ENCODE measurements around the gene AMN1. TPM values are rescaled to one million over a fixed set of nuclear protein-coding genes. Genes with fewer than 3 reads are reported as not detected.

Gene AMN1
- total and polyA plus RNA-seq, 2 of the 13 experiments (the other 11 are each of a cell fraction or from before 2014, with no cell fraction given): 7.5 to 26.5 TPM

DNA sequence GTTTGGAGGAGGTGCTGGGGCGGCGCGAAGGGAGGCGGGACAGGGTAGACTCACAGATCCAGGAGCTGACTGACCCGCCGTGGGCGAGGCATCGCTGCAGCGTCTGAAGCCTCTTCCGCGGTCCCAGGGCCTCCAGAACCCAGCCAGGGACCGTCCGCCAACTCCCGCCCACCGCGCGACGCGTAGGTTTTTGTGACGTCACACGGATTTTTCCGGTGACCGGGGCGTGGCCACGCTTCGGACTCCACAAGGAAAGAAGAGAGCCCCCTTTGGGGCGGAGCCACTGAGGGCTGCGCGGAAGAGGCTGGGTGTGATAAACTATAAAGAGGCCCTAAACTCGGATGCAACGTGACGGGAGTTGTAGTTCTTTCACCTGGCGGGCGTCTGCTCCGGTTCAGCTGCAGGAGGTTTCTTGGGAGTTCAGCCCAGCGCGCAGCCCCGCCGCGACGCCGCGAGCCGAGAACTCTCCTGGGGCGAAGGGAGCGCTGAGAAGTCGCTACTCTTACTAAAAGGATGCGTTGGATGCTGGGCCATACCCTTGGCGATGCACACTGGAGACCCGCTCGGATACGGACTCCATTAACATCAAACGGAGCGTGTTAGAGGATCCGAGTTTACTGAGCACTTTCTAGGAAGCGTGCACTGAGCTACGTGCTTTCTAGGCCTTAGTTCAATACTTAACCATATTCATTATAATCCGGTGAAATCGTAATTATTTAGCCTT lies at the start of gene AMN1 (continued):
- TF ChIP-seq, protein P1, sequence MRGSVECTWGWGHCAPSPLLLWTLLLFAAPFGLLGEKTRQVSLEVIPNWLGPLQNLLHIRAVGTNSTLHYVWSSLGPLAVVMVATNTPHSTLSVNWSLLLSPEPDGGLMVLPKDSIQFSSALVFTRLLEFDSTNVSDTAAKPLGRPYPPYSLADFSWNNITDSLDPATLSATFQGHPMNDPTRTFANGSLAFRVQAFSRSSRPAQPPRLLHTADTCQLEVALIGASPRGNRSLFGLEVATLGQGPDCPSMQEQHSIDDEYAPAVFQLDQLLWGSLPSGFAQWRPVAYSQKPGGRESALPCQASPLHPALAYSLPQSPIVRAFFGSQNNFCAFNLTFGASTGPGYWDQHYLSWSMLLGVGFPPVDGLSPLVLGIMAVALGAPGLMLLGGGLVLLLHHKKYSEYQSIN (CRISPR knock-in tag; IDR thresholded peaks at IDR 0.05; ENCODE audit: borderline replicate concordance): no peak
- TF ChIP-seq PPARG (CRISPR knock-in tag; conservative IDR thresholded peaks at IDR 0.05): 0 out of 2 replicates have a peak, but pooled peaks have one; percentile 19
- peak; percentile 54; the same call in 1 of the 2 replicates for TF ChIP-seq RXRB (CRISPR knock-in tag; IDR thresholded peaks at IDR 0.05; ENCODE audit: borderline replicate concordance)
- TF ChIP-seq ZNF598 (CRISPR knock-in tag; IDR thresholded peaks at IDR 0.05; ENCODE audit: borderline replicate concordance): peak; percentile 29; the same call in 1 of the 2 replicates
- TF ChIP-seq ZSCAN12 (CRISPR knock-in tag; IDR thresholded peaks at IDR 0.05): peak; percentile 91; the same call in 1 of the 2 replicates
- no peak for TF ChIP-seq AKAP8 (CRISPR knock-in tag; IDR thresholded peaks at IDR 0.05)
- no peak for TF ChIP-seq ZNF615 (CRISPR knock-in tag; IDR thresholded peaks at IDR 0.05; ENCODE audit: borderline replicate concordance)
- TF ChIP-seq HDAC1 (CRISPR knock-in tag; IDR thresholded peaks at IDR 0.05): peak; percentile 54
- TF ChIP-seq RAD21 (CRISPR knock-in tag; IDR thresholded peaks at IDR 0.05): peak; percentile 45; the same call in 1 of the 2 replicates
- peak; percentile 81; the same call in 1 of the 2 replicates for TF ChIP-seq PHF21A (CRISPR knock-in tag; IDR thresholded peaks at IDR 0.05)
- peak; percentile 23; the same call in 1 of the 2 replicates for TF ChIP-seq CREB3 (CRISPR knock-in tag; IDR thresholded peaks at IDR 0.05)
- no peak for TF ChIP-seq PTBP1 (IDR thresholded peaks at IDR 0.05; ENCODE audit: low read depth, low read length, poor library complexity, severe bottlenecking)
- peak; percentile 39; the same call in 1 of the 2 replicates for TF ChIP-seq TCF7 (IDR thresholded peaks at IDR 0.05; ENCODE audit: low read depth)
- peak; percentile 55 to 57; a peak in 2 of 4 replicates for TF ChIP-seq EP300 (IDR thresholded peaks at IDR 0.05; ENCODE audit: low read depth in 2 of 2, low read length in 2 of 2)
- no peak for TF ChIP-seq EP300 (CRISPR knock-in tag; IDR thresholded peaks at IDR 0.05; ENCODE audit: borderline replicate concordance)
- TF ChIP-seq ZNF552 (CRISPR knock-in tag; IDR thresholded peaks at IDR 0.05; ENCODE audit: borderline replicate concordance): peak; percentile 59; the same call in 1 of the 2 replicates
- 0 out of 2 replicates have a peak, but pooled peaks have one; percentile 2 for TF ChIP-seq ZNF777 (CRISPR knock-in tag; IDR thresholded peaks at IDR 0.05)
- TF ChIP-seq YEATS4 (CRISPR knock-in tag; IDR thresholded peaks at IDR 0.05; ENCODE audit: borderline replicate concordance): peak; percentile 53; the same call in 1 of the 2 replicates
- no peak for TF ChIP-seq ZBTB46 (CRISPR knock-in tag; IDR thresholded peaks at IDR 0.05; ENCODE audit: borderline replicate concordance)
- peak; percentile 47; the same call in 1 of the 2 replicates for TF ChIP-seq ATF5 (CRISPR knock-in tag; IDR thresholded peaks at IDR 0.05; ENCODE audit: low read depth)
- TF ChIP-seq CC2D1A (CRISPR knock-in tag; IDR thresholded peaks at IDR 0.05): 0 out of 2 replicates have a peak, but pooled peaks have one; percentile 55
- no peak for TF ChIP-seq KAT2B (IDR thresholded peaks at IDR 0.05; ENCODE audit: borderline replicate concordance, low read depth, low read length)
- no peak for TF ChIP-seq SOX13 (IDR thresholded peaks at IDR 0.05)
- peak in 1 of 2 experiments; percentile 35; a peak in 1 of 4 replicates for TF ChIP-seq SOX13 (CRISPR knock-in tag; conservative IDR thresholded peaks at IDR 0.05 in 1 of 2, IDR thresholded peaks at IDR 0.05 in 1 of 2)
- peak; percentile 46; the same call in 1 of the 2 replicates for TF ChIP-seq ATF7-NPFF (CRISPR knock-in tag; IDR thresholded peaks at IDR 0.05; ENCODE audit: low read depth)

All from HepG2 (cell line).